Left lobe of liver (tissue), 2 donors: ENCODE results near the gene RBM38. TPM values are rescaled to one million over a fixed set of nuclear protein-coding genes. Genes with fewer than 3 reads are reported as not detected.

Experiments
- ATAC-seq: fragments of 200-7000 bp; cut with Tn5 transposase; one replicate; pipeline ENCODE4 v1.9.1; 2020; ENCODE audit warnings: mild to moderate bottlenecking, moderate library complexity
- DNase-seq: peaks from one replicate; pipeline ENCODE4 v3.0.0-alpha.2; 2020; ENCODE audit warnings: low spot score
- total RNA-seq: library from RNA; stranded (reverse); gene quantifications from one replicate; pipeline ENCODE4 v1.2.1, GENCODE V29; 2021
- donor health status: DM: no; HTN: no; CAD: no; lungs with moderate emphysema.
- donor health status: DM: no; HTN: yes; CAD: no.

The RBM38 gene
- total RNA-seq, 1 donor from 2014 or later, result 6.0 TPM

GRCh38 chr20:57374343-57374930, 16.8 kb upstream of the RBM38 start:
- DNase-seq (no peak), ATAC-seq (no peak)

DNA sequence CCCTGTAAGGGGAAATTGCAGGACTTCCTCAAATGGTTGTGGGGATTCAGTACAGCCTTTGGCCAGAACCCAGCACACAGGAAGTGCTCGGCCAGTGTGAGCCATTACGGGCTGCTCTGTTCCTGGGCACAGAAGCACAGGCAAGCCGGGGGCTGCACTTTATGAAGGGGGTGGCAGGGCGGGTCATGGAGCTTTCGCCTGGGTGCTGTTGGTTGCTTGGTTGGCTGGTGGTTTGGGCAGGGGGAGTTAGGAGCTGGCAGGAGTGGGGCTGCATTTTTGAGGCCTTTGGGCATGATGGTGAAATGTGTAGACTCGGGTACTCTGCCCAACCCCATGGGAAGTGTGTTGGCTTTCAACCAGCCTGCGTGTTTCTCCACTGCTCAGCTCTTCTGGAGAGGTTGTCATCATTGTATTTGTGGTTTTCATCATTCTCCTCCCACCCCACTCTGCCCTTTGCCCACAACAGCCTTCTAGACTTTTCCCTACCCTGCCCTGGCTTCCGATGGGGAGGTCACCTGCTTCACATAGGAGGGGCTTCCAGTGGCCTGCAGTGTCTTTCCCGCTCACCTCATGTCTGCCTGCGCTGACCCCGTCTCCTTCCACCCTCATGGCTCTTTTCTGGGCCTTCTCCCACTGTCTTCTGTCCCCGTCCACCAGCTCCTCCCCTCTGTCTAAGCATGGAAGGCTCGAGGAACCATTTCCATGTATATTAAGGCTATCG, 16.1 kb upstream of the RBM38 start:
- ATAC-seq, result peak; percentile 58
- no peak for DNase-seq

DNA sequence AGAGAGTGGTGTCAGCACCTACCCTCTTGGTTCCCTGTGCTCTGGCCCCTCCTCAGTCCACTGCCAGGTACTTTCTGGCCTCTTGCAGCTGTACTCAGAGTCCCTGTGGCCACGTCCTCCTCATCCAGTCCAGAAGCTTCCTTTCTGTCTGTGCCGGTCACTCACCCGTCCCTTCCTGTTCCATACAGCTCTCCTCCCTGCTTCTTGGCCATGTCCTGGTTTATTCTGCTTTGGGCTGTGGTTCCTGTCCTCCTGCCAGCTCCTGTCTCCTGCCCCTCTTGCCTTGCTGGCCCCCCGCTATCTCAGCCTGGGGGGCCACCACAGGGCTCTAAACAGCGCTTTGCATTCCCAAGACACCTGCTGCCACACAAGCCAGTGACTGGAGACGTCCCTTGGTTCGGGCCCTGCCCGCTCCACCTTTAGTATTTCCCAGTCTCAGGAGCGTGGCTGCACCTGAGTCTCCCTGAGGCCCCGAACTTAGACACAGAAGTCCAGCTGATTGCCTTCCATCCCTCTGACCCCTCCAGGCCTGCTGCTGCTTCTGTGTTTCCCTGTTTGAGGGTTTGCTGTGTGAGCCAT, 15.5 kb upstream of the RBM38 start:
- peak; percentile 33 for ATAC-seq

DNA sequence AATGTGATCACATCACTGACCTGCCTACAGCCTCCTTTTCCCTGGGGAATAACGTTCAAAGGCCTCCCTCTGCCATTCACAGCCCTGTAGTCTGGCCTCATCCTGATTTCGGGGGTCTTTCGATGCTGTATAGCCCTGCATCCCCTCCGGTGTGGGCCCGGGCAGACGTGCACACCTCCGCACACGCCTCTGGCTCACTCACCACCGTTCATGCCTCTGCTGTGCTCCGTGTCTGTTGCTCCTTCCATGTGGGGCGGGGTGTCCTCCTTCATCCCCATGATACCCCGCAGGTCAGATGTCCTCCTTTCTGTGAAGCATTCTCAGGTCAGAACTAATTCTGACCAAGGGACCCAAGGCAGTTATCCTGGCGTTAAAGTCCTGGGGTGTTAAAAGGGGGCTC, 13.8 kb upstream of the RBM38 start:
- DNase-seq (no peak), ATAC-seq (no peak)

More for the DNA sequence above, 15.5 kb upstream of the RBM38 start:
- no peak for DNase-seq

- DNase-seq (no peak), ATAC-seq (no peak)
Observed at GRCh38 chr20:57378107-57378506, 13.1 kb upstream of the RBM38 start.

DNA sequence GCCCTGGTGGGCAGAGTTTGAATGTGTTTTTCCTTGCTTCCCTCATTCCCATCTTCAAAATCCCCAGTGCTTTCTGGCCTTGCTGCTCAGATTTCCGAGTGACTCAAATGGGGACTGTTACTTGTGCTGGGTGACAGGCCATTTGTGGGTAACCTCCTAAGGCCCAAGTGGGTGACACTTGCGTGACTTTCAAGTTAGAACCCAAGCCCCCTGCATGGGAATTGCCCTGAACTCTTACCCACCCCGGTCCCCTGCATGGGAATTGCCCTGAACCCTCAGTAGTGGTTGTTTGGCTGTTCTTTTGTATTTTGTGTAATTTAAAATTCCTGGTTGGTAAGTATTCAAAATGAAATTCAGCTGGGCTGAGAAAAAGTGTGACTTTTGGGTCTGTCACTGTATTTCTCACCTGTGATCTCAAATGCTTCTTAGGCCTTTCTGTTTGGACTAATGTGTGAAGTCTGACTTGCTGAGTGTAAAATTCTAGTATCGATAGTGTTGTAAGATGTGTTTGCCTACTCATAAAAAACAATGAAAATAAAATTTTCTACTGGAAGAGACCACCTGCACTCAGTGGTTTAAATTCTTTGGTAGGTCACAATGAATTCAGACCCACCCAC, 12.4 kb upstream of the RBM38 start:
- DNase-seq (no peak), ATAC-seq (no peak)

GRCh38 chr20:57379263-57379647, 11.9 kb upstream of the RBM38 start:
- ATAC-seq (no peak), DNase-seq (no peak)

DNA sequence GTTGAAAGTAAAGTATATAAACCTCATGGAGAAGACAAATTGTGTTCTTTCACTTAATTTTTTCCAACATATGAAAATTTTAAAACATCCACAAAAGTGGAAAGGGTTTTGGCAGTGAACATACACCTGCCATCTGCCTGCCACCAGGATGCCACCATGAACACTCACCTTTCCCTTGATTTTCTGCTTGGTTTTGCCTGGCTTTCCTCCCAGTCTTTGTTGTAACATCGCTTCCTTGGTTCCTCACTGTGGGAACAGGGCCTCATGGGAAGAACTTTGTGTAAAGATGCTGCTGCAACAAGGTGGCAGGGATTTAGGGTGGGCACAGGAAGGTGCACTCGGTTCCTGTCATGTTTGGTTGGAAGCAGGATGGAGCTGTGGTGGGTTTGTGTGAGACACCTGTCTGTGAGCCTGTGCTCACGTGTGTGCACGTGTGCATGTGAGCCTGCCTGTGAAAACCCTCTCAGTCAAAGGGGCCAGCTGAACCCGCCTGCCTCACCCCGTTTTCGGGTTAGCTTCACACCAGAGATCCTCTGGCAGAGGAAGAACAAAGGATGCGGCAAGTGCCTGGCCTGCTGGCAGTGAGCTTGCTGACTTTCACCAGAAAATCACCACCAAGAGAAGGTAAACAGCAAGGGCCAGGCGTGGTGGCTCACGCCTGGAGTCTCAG, 11.0 kb upstream of the RBM38 start:
- ATAC-seq (no peak), DNase-seq (no peak)

- DNase-seq (peak; percentile 77), ATAC-seq (peak; percentile 95)
Observed at GRCh38 chr20:57381596-57382503, 9.3 kb upstream of the RBM38 start.

- DNase-seq, result no peak
- no peak for ATAC-seq
Observed at GRCh38 chr20:57382516-57382915, 8.7 kb upstream of the RBM38 start.

DNA sequence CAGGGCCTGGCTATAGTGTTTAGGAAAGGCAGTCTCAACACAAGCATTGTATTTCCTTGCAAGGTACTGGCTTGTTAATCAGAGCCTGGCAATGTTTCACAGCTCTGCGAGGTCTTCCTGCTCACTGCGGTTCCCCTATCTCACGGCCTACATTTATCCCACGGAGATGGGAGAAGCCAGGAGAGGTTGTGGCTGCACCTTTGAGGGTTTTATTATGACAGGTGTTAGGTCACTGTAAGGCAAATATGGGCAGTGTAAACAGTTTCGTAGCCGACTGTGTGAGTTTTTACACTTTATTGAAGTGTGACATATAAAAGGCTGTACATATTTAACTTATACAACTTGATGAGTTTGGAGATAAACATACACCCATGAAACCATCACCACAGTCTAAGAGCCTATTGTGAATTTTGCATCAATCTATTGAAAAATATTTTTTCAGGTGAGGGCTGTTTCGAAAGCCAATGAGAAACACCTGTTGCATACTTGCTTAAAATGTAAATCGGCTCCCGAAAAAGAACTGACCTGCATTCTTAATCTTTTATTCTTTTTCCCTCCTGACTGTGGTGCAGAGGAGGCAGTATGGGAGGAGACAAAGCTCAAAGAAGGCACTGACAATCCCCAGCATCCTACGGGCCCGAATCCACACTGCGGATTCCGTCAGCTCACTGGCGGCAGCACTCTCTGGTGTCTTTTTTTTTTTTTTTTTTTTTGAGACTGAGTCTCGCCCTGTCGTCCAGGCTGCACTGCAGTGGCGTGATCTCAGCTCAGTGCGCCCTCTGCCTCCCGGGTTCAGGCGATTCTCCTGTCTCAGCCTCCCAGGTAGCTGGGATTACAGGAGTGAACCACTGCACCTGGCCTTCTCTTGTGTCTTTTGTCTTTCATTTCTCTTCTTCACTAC, 7.5 kb upstream of the RBM38 start:
- no peak for DNase-seq
- ATAC-seq, result no peak

DNA sequence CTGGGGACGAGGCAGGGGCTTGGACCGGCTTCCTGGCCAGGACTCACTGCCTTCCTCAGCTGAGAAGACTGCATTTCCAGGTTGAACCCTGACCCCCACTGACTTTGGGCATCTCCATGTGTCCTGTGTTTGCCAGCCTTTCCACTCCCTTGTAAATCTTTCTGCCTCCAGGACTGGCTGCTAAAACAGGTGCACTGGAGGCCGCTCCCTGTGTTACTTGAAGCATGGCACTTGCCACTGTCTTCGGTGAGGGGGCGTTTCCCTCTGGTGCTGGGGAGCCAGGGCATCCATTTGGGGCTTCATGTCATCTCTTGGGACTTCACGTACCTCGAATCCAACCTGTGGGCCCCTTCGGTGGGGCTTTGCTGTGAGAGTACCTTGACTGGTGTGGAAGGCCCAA, 6.7 kb upstream of the RBM38 start:
- ATAC-seq, result no peak
- DNase-seq, result no peak

DNA sequence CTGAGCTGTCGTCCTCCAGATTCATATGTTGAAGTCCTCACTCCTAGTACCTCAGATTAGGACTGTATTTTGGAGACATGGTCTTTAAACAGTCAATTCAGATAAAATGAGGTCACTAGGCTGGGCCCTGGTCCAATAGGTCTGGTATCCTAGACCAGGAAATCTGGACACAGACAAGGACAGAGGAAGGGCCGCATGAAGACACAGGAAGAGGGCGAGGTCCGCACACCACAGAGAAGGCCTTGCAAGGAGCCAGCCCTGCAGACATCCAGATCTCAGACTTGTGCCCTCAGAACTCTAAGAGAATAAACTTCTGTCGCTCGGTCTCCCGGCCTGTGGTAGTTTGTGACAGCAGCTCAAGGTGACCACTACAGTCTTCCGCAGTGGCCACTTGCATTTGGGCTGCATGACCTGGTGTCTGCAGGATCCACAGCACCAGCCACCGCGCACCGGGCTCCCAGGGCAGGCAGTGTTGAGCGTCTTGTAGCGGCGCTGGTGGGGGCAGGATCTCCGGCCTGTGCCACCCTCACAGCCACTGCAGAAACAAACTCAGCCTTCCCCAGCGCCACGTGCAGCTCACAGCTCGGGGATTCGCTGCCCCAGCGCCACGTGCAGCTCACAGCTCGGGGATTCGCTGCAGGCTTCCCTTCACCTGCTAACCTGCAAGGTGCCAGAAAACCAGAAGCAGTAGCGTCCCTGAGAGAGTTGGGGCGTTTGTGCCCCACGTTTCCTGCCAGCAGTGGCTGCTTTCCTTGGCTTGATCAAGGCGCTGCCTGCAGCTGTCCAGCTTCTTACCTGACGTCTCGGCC, 6.0 kb upstream of the RBM38 start:
- no peak for DNase-seq

DNA sequence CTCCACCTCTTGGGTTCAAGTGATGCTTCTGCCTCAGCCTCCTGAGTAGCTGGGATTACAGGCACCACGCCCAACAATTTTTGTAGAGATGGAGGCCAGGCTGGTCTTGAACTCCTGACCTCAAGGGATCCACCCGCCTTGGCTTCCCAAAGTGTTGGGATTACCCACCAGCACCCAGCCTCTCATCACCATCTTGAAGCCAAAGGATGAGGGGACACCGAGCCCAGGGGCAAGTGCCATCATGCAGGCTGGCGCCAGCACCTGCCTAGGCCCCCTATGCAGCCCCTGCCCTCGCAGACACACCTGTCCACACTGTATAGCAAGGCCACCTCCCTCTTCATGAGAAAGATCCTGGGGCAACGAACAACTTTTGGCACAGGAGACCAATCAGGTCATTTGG, 5.3 kb upstream of the RBM38 start:
- no peak for ATAC-seq

More for the DNA sequence above, 6.0 kb upstream of the RBM38 start:
- peak; percentile 6 for ATAC-seq

GRCh38 chr20:57386762-57387161, 4.4 kb upstream of the RBM38 start:
- ATAC-seq (no peak), DNase-seq (peak; percentile 22)

More for the DNA sequence above, 5.3 kb upstream of the RBM38 start:
- DNase-seq, result no peak

GRCh38 chr20:57387463-57387862, 3.7 kb upstream of the RBM38 start:
- no peak for ATAC-seq
- DNase-seq, result no peak

GRCh38 chr20:57387945-57388371, 3.2 kb upstream of the RBM38 start:
- DNase-seq, result no peak

GRCh38 chr20:57388953-57389694, 2.1 kb upstream of the RBM38 start:
- ATAC-seq (peak; percentile 87), DNase-seq (peak; percentile 87)

More at GRCh38 chr20:57387945-57388371, 3.2 kb upstream of the RBM38 start:
- peak; percentile 3 for ATAC-seq
